Breast epithelium (tissue), 4 donors: ENCODE measurements around the gene ANAPC10. TPM values are rescaled to one million over a fixed set of nuclear protein-coding genes. Genes with fewer than 3 reads are reported as not detected.

ENCODE experiments used
- DNase-seq, 2 donors: peaks; one replicate each; pipeline ENCODE4 v3.0.0-alpha.2; 2019; ENCODE audit warnings: low spot score in 2 of 2
- H3K27ac ChIP-seq, 2 donors: fragments of 200-600 bp; sonication (generic) in 1 of 2; one replicate each; pipeline ENCODE4 v1.5.1; 2016 to 2019; ENCODE audit warnings: mild to moderate bottlenecking in 1 of 2
- H3K27me3 ChIP-seq, 2 donors: fragments of 200-600 bp; sonication (generic) in 1 of 2; one replicate each; pipeline versions ENCODE4 v1.5.1 to v1.6.0; 2017 to 2019; ENCODE audit warnings: control low read depth in 1 of 2, mild to moderate bottlenecking in 1 of 2
- H3K36me3 ChIP-seq: fragments of 200-600 bp; one replicate; pipeline ENCODE4 v1.5.1; 2019
- H3K4me1 ChIP-seq, 2 donors: fragments of 200-600 bp; sonication (generic); one replicate each; pipeline ENCODE4 v1.5.1; 2016 to 2019; ENCODE audit warnings: control low read depth in 1 of 2
- H3K4me3 ChIP-seq, 3 donors: fragments of 200-600 bp; sonication (generic); 1 replicate in 2 of 3; 2 replicates in 1 of 3; pipeline ENCODE4 v1.5.1; 2016 to 2019; ENCODE audit warnings: mild to moderate bottlenecking in 3 of 3, moderate library complexity in 2 of 3
- H3K9me3 ChIP-seq, 2 donors: fragments of 200-600 bp; sonication (generic) in 1 of 2; one replicate each; pipeline ENCODE4 v1.5.1; 2016 to 2019; ENCODE audit warnings: control low read depth in 1 of 2
- POLR2A ChIP-seq: fragments of 450-650 bp; IDR thresholded peaks from one replicate; pipeline ENCODE4 v1.6.1; 2016; ENCODE audit warnings: antibody characterized with exemption, mild to moderate bottlenecking, moderate library complexity
- POLR2AphosphoS5 ChIP-seq, 3 donors: sonication (generic); formaldehyde crosslinking; IDR thresholded peaks; one replicate each; pipeline ENCODE4 v1.6.1; 2017; ENCODE audit warnings: antibody characterized with exemption in 3 of 3
- intact Hi-C: fragments of 100-400 bp; cut with DNase I; formaldehyde crosslinking; loops from one replicate; pipeline ENCODE4 v1.15.1; 2023; ENCODE audit warnings: low total_unique reads
- total RNA-seq, 3 donors: library from RNA; depleted of rRNA; stranded (reverse); fragments of >200 nt; gene quantifications; one replicate each; pipeline ENCODE4 v1.1.0, GENCODE V29; 2016
- TF ChIP-seq, protein P1 (sequence below), 3 donors: fragments of 450-650 bp; IDR thresholded peaks; one replicate each; pipeline ENCODE4 v1.5.1; 2016 to 2017; ENCODE audit warnings: antibody characterized with exemption in 3 of 3, mild to moderate bottlenecking in 3 of 3, moderate library complexity in 3 of 3

The ANAPC10 gene
- total RNA-seq, 3 donors from 2014 or later, result 22.7 to 45.5 (median 38.0) TPM

DNA sequence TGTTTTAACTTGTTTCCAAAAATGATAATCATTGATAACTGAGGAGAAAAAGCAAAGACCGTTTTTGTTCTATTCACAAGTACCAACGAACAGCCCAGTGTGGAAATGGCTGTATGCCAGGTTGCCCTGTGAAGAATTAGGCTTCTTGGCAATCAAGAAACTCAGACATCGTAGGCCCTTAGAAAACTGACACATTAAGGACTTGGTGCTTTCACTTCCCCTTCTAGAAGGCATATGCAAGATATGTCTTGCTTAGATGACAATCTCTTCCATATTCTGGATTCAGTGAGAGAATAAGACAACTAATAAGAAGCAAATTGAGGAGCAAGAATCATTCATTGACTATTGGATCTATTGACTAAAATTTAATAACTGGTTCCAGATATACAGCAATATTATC lies 56.6 kb downstream of the ANAPC10 start:
- intact Hi-C loops, result no loop called here
- TF ChIP-seq POLR2A (no peak), POLR2AphosphoS5 (IDR thresholded peaks at IDR 0.05) (no peak)
- TF ChIP-seq, protein P1, sequence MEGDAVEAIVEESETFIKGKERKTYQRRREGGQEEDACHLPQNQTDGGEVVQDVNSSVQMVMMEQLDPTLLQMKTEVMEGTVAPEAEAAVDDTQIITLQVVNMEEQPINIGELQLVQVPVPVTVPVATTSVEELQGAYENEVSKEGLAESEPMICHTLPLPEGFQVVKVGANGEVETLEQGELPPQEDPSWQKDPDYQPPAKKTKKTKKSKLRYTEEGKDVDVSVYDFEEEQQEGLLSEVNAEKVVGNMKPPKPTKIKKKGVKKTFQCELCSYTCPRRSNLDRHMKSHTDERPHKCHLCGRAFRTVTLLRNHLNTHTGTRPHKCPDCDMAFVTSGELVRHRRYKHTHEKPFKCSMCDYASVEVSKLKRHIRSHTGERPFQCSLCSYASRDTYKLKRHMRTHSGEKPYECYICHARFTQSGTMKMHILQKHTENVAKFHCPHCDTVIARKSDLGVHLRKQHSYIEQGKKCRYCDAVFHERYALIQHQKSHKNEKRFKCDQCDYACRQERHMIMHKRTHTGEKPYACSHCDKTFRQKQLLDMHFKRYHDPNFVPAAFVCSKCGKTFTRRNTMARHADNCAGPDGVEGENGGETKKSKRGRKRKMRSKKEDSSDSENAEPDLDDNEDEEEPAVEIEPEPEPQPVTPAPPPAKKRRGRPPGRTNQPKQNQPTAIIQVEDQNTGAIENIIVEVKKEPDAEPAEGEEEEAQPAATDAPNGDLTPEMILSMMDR (IDR thresholded peaks at IDR 0.05), result no peak
- no peaks in the 10 kb centered on the region for H3K27me3 ChIP-seq
- DNase-seq, result no peak
- no peaks in the 10 kb centered on the region for H3K36me3 ChIP-seq
- H3K4me1 ChIP-seq, result no peaks in the 10 kb centered on the region
- no peak overlapping the region for H3K4me3 ChIP-seq
- no peak overlapping the region for H3K27ac ChIP-seq
- no peaks in the 10 kb centered on the region for H3K9me3 ChIP-seq

- no peaks in the 10 kb centered on the region for H3K27me3 ChIP-seq
- no peaks in the 10 kb centered on the region for H3K4me1 ChIP-seq
- DNase-seq, result no peak
- no peaks in the 10 kb centered on the region for H3K9me3 ChIP-seq
- intact Hi-C loops, result no loop called here
- H3K36me3 ChIP-seq, result no peaks in the 10 kb centered on the region
- H3K4me3 ChIP-seq, result no peak overlapping the region
- no peak overlapping the region for H3K27ac ChIP-seq
- TF ChIP-seq POLR2A, result no peak
- TF ChIP-seq POLR2AphosphoS5 (IDR thresholded peaks at IDR 0.05), result no peak
- TF ChIP-seq, protein P1 (IDR thresholded peaks at IDR 0.05), result no peak
Observed at GRCh38 chr4:145035494-145036136, 62.4 kb downstream of the ANAPC10 start.

DNA sequence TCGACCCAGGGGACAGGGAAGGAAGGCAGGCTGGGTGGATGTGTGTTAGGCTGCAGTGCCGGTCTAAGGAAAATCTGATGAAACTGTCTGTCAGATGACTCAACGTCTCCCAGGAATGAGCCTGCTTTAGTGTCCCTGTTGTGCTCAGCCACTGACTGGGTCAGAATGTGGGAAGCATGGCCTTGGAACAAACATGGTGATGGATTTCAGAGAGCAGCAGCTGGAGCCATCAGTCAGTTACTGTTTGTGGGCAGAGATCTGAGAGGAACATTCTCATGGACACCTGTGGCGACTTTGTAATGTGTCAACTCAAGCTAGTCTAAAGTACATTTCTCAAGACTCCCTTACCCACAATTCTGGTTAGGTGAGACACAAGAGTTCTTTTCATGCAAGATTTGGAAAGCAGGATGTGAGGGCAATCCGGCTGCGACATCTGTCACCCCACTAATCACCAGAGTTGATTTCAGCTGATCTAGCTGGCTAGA lies 63.2 kb downstream of the ANAPC10 start:
- H3K27me3 ChIP-seq, result no peaks in the 10 kb centered on the region
- H3K4me1 ChIP-seq, result no peaks in the 10 kb centered on the region
- no peak overlapping the region for H3K4me3 ChIP-seq
- intact Hi-C loops, result no loop called here
- TF ChIP-seq POLR2AphosphoS5 (IDR thresholded peaks at IDR 0.05), result no peak
- no peak for TF ChIP-seq POLR2A
- TF ChIP-seq, protein P1 (IDR thresholded peaks at IDR 0.05), result no peak
- no peaks in the 10 kb centered on the region for H3K36me3 ChIP-seq
- H3K27ac ChIP-seq, result no peak overlapping the region
- H3K9me3 ChIP-seq, result no peaks in the 10 kb centered on the region
- no peak for DNase-seq

- no peak overlapping the region for H3K27ac ChIP-seq
- no peaks in the 10 kb centered on the region for H3K4me1 ChIP-seq
- H3K27me3 ChIP-seq, result no peaks in the 10 kb centered on the region
- intact Hi-C loops, result no loop called here
- H3K9me3 ChIP-seq, result peaks cover 11 to 34% of the 10 kb centered on the region in 2 donors
- no peaks in the 10 kb centered on the region for H3K36me3 ChIP-seq
- no peak for DNase-seq
- H3K4me3 ChIP-seq, result no peak overlapping the region
- no peak for TF ChIP-seq POLR2A
- no peak for TF ChIP-seq POLR2AphosphoS5 (IDR thresholded peaks at IDR 0.05)
- TF ChIP-seq, protein P1 (IDR thresholded peaks at IDR 0.05), result no peak
Observed at GRCh38 chr4:145019346-145019745, 78.7 kb downstream of the ANAPC10 start.

DNA sequence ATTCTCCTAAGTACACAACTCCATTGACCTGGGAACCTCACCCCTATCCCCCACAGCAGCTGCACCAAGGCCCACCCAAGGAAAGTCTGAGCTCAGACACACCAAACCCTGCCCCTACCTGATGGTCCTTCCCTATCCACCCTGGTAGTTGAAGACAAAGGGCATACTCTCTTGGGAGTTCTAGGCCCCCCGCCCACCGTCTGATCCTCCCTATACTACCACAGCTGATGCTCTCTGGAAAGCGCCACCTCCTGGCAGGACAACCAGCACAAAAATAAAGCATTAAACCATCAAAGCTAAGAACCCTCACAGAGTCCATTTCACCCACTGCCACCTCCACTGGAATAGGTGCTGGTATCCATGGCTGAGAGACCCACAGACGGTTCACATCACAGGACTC lies 83.6 kb downstream of the ANAPC10 start:
- intact Hi-C loops, result no loop called here
- H3K27me3 ChIP-seq, result no peaks in the 10 kb centered on the region
- no peak overlapping the region for H3K4me3 ChIP-seq
- H3K36me3 ChIP-seq, result no peaks in the 10 kb centered on the region
- TF ChIP-seq, protein P1 (IDR thresholded peaks at IDR 0.05), result no peak
- TF ChIP-seq POLR2AphosphoS5 (IDR thresholded peaks at IDR 0.05) (no peak), POLR2A (no peak)
- H3K27ac ChIP-seq, result no peak overlapping the region
- peaks cover 0 to 5% of the 10 kb centered on the region in 2 donors for H3K9me3 ChIP-seq
- no peaks in the 10 kb centered on the region for H3K4me1 ChIP-seq
- no peak for DNase-seq
